Central memory CD8-positive, alpha-beta T cell (primary cell): ENCODE results near the gene ALDH1L2.
A peak's percentile ranks its signal among the peaks of the same experiment; 100 is the strongest.
"Not testable (repeated sequence)": the region's sequence is repeated elsewhere in the genome, so short reads cannot be mapped to it uniquely, and the experiment has no call there.

Source experiments
- ATAC-seq: fragments of 150-1000 bp; cut with Tn5 transposase; replicated peaks from 2 replicates; pipeline ENCODE4 v1.10.0; 2022; ENCODE audit warnings: mild to moderate bottlenecking, moderate FRiP score, moderate number of reproducible peaks; ENCODE audit not compliant: poor library complexity, severe bottlenecking; ENCODE audit errors: extremely low read depth
- DNase-seq, 2 donors: peaks; one replicate each; pipeline ENCODE4 v3.0.0; 2021; ENCODE audit warnings: low spot score in 2 of 2
- H3K27ac Mint-ChIP-seq: one replicate; pipeline ENCODE4 v1.8.0; 2022; ENCODE audit warnings: low read depth, mild to moderate bottlenecking, moderate library complexity, mixed read lengths
- H3K27me3 Mint-ChIP-seq: one replicate; pipeline ENCODE4 v1.8.0; 2022; ENCODE audit warnings: mixed read lengths
- H3K36me3 Mint-ChIP-seq: one replicate; pipeline ENCODE4 v1.8.0; 2022; ENCODE audit warnings: mild to moderate bottlenecking, moderate library complexity, mixed read lengths; ENCODE audit not compliant: insufficient read depth
- H3K4me1 Mint-ChIP-seq: one replicate; pipeline ENCODE4 v1.8.0; 2022; ENCODE audit warnings: mixed read lengths
- H3K4me3 Mint-ChIP-seq: one replicate; pipeline ENCODE4 v1.8.0; 2022; ENCODE audit warnings: mild to moderate bottlenecking, moderate library complexity, mixed read lengths
- H3K9me3 Mint-ChIP-seq: one replicate; pipeline ENCODE4 v1.8.0; 2022; ENCODE audit warnings: mixed read lengths

Gene ALDH1L2

DNA sequence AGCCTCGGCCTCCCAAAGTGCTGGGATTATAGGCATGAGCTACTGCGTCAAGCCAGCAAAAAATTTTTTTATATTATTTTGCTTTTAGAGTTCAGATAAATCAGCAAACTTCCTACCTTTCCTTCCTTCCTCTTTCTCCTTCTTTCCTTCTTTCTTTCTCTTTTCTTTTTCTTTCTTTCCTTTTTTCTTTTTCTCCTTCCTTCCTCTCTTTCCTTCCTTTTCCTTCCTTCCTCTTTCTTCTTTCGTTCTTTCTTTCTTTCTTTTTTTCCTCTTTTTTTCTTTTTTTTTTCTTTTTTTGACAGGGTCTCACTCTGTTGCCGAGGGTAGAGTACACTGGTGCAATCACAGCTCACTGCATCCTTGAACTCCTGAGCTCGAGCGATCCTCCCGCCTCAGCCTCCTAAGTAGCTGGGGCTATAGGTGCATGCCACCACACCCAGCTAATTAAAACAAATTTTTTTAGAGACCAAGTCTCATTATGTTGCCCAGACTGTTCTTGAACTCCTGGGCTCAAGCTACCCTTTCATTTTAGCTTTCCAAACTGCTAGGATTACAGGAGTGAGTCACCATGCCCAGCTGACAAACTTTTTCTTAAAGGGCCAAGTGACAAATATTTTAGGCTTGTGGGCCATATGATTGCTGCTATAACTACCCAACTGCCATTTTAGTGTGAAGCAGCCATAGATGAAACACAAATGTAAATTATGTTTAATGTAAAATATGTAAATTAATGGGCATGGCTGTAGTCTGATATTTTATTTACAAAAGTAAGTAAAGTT, 16.1 kb upstream of the ALDH1L2 start:
- ATAC-seq = no peak
- DNase-seq = no peak
- peaks cover 7% of the 10 kb centered on the region for H3K9me3 Mint-ChIP-seq

DNA sequence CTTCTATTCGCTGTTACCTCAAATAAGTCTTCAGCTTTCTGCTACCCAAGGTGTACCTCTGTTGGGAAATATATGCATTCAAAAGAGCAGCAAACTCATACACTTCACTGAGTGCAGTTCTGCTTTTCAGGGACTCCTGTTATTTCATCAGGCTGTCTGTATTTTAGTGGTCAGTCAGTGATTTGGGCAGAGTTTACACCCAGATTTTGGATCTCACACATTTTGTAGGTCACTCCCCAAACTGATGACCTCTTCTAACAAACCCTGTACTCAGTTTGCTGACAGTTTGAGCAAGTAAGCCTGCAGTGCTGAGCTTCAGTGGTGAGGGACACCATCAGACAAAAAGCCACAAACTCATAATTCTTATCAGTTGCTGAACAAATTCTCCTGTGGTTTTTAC, 15.1 kb upstream of the ALDH1L2 start:
- H3K4me1 Mint-ChIP-seq = no peaks in the 10 kb centered on the region
- H3K4me3 Mint-ChIP-seq = no peak overlapping the region
- no peak overlapping the region for H3K27ac Mint-ChIP-seq
- peaks cover 7% of the 10 kb centered on the region for H3K9me3 Mint-ChIP-seq
- peaks cover 68% of the 10 kb centered on the region for H3K27me3 Mint-ChIP-seq
- H3K36me3 Mint-ChIP-seq = peaks cover 5% of the 10 kb centered on the region
- no peak for ATAC-seq
- no peak for DNase-seq

More for the DNA sequence above, 16.1 kb upstream of the ALDH1L2 start:
- Mint-ChIP-seq H3K4me1 (no peaks in the 10 kb centered on the region), H3K27me3 (peaks cover 77% of the 10 kb centered on the region), H3K4me3 (no peak overlapping the region), H3K27ac (peak overlapping the region; percentile 11), H3K36me3 (peaks cover 5% of the 10 kb centered on the region)

DNA sequence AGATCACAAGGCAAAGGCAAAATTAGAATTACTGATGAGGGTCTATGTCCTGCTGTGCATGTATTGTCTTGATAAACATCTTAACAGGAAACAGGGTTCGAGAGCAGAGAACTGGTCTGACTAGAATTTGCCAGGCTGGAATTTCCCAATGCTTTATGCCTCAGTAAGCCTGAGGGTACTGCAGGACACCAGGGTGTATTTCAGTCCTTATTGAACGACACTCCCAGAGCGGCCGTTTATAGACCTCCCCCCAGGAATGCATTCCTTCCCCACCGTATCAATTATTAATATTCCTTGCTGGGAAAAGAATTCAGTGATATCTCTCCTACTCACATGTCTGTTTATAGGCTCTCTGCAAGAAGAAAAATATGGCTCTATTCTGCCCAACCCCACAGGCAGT, 11.1 kb upstream of the ALDH1L2 start:
- DNase-seq, H3K4me3 Mint-ChIP-seq, H3K9me3 Mint-ChIP-seq, H3K36me3 Mint-ChIP-seq, H3K27ac Mint-ChIP-seq, H3K4me1 Mint-ChIP-seq, ATAC-seq: not testable (repeated sequence)
- H3K27me3 Mint-ChIP-seq = peaks cover 56% of the 10 kb centered on the region

DNA sequence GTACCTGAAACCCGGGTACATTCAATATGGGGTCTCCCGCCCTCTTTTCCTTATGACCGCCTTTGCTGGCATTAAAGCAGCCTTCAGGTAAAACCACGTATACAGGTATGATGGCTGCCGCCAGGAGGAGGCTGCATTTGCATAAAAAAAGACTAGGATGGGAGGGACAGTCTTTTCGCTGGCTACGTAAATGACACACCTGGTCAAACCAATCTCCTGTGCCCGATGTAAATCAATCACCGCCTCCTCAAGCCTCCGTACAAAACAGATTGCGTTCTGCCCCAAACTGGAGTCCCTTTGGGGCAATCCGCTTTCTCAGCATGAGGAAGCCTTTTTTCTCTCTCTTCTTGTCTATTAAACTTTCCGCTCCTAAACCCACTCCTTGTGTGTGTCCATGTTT, 8.1 kb upstream of the ALDH1L2 start:
- H3K27me3 Mint-ChIP-seq = peaks cover 27% of the 10 kb centered on the region
- H3K36me3 Mint-ChIP-seq = peaks cover 4% of the 10 kb centered on the region
- no peak for DNase-seq
- no peak for ATAC-seq
- H3K27ac Mint-ChIP-seq = no peak overlapping the region
- H3K9me3 Mint-ChIP-seq = peaks cover 7% of the 10 kb centered on the region
- H3K4me3 Mint-ChIP-seq = no peak overlapping the region
- H3K4me1 Mint-ChIP-seq = no peaks in the 10 kb centered on the region

DNA sequence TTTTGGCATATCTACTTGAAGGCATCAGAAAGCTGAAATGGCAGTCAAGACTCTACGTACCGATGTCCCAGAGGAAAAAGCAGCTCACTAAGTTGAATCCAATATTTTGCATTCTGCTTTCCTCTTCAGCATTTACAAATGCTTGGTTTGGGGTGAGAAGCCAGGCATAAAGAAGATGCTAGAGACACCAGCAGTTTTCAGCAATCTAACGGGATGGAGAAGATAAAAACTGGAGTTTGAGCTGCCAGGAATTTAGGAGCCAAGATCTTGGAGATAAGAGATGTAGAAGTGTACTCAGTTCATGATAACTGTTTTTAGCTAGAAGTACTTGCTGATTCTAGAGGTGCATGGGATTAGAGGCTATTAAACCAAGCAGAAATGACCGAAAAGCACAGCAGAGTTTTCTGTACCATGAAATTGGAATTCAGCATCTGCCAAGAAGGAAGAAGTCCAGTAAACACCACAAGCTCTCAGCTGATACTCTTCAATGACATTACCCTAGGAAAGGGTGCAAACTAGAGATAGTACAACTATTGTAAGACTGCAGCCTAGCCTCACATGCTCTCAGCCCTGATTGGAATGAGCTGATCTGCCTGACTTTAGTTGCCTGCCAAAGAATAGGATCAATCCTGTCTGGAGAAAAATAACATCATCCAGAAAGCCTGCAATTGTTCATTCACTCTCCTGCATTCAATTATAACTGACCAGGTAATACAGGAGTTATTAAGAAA, 7.4 kb upstream of the ALDH1L2 start:
- DNase-seq (no peak), ATAC-seq (no peak)
- Mint-ChIP-seq H3K9me3 (peaks cover 7% of the 10 kb centered on the region), H3K27me3 (peaks cover 28% of the 10 kb centered on the region), H3K4me1 (no peaks in the 10 kb centered on the region), H3K4me3 (no peak overlapping the region), H3K27ac (no peak overlapping the region), H3K36me3 (peaks cover 3% of the 10 kb centered on the region)

DNA sequence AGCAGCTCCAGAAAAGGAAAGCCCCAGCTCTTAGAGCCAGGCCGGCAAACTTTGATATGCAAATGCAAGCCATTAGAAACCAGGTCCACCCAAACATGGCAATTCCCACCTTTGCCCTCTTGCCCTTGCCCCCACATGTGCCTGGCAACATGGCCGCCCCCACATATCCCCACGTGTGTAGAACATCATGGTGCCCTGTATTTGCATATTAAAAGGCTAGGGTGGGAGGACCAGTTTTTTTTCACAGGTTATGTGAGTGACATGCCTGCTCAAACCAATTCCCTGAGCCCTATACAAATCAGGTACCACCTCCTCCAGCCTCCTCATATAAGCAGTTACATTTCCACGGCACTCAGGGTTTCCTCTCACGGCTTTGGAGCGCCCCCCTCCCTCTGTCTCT, 6.1 kb upstream of the ALDH1L2 start:
- ATAC-seq (no peak), DNase-seq (no peak)
- no peaks in the 10 kb centered on the region for H3K36me3 Mint-ChIP-seq
- H3K27me3 Mint-ChIP-seq = peaks cover 40% of the 10 kb centered on the region
- H3K9me3 Mint-ChIP-seq = no peaks in the 10 kb centered on the region
- H3K4me3 Mint-ChIP-seq = no peak overlapping the region
- peaks cover 4% of the 10 kb centered on the region for H3K4me1 Mint-ChIP-seq
- H3K27ac Mint-ChIP-seq = no peak overlapping the region

DNA sequence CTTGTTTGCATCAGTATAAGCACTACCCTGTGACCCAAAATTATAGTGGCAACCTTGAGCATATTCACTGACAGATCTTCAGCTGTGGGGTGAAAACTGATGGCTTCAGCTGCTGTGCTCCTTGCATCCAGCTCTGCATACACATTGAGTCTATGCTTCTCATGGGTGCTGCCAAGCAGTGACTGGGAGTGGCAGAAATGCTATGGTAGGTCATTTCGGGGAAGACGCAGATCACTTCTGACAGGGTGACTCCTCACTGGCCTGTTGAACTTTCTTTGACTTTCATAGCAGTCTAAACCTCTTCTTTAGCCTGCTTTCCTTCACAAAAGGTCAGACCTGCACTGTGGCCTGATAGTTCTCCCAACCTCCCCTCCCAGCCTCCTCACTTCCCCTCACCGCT, 5.6 kb upstream of the ALDH1L2 start:
- no peaks in the 10 kb centered on the region for H3K9me3 Mint-ChIP-seq
- H3K4me1 Mint-ChIP-seq = peaks cover 5% of the 10 kb centered on the region
- H3K4me3 Mint-ChIP-seq = no peak overlapping the region
- no peak for ATAC-seq
- H3K36me3 Mint-ChIP-seq = no peaks in the 10 kb centered on the region
- no peak for DNase-seq
- H3K27me3 Mint-ChIP-seq = peaks cover 46% of the 10 kb centered on the region
- H3K27ac Mint-ChIP-seq = no peak overlapping the region

DNA sequence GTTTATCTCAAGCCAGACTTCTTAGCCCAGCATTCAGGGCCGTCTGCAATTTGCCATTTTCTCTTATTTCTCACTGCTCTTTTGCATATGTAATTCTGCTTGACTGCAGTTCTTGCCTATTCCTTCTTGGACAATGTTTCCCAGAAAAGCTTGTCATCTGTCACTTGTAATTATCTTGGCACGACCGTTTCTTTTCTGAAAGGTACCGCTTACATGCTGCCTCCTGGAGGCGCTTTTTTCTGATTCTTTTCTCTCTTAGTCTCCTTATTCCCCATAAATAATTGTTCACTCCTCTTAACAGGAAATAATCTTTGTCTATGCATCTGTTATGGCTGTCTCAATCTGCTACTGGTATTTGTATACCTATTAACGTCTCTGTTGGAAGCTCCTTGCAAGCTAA, 1.2 kb upstream of the ALDH1L2 start:
- H3K27ac Mint-ChIP-seq = no peak overlapping the region
- peaks cover 59% of the 10 kb centered on the region for H3K27me3 Mint-ChIP-seq
- H3K4me3 Mint-ChIP-seq = no peak overlapping the region
- no peak for ATAC-seq
- H3K4me1 Mint-ChIP-seq = peaks cover 13% of the 10 kb centered on the region
- DNase-seq = no peak
- H3K9me3 Mint-ChIP-seq = no peaks in the 10 kb centered on the region
- H3K36me3 Mint-ChIP-seq = no peaks in the 10 kb centered on the region

DNA sequence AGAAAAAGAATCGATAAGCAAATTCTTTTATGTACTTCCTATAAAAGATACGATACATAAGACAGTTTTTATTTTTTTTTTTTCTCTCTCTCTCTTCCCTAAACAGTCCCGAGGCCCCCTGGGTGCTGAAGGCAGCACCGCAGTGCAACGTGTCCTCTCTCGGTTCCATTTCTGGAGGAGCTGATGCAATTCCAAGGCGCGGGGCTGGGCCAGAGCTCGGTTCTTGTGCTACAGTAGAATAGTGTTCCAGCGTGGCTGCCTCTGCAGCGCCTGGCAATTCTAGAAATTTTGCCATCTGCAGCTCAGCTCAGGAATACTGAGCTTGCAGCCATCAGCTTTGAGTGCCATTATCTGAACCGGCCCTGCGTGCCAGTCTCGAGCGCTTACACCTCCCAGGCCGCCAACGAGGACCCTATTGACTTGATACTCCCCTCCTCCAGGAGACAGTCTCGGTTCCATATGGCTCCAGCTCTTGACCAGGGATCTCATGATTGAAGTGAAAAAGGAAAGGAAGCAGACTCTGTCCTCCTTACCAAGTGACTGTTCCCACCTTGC, 630 bp downstream of the ALDH1L2 start:
- no peak overlapping the region for H3K27ac Mint-ChIP-seq
- ATAC-seq (no peak), DNase-seq (no peak)
- H3K4me3 Mint-ChIP-seq = peak overlapping the region; percentile 60
- no peaks in the 10 kb centered on the region for H3K9me3 Mint-ChIP-seq
- H3K36me3 Mint-ChIP-seq = no peaks in the 10 kb centered on the region
- H3K27me3 Mint-ChIP-seq = peaks cover 68% of the 10 kb centered on the region
- peaks cover 13% of the 10 kb centered on the region for H3K4me1 Mint-ChIP-seq

DNA sequence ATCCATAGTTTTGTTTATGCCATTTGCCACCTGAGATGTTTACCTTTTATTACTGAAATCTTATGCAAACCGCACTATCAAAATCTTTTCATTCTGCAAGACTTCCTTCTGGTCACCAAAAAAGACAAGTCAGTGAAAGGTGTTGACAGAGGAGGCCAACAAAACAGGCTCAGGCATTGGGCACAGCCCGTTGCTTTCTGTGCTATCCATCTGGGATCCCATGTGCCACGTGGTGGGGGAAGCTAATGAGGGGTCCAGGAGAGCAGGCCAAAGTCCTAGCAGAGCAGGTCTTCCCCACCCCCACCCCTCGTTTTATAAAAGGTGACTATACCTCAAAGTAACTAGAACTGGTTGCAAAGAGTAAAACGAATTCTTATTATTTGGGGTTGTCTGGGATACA, 1.2 kb downstream of the ALDH1L2 start:
- Mint-ChIP-seq H3K9me3 (no peaks in the 10 kb centered on the region), H3K27me3 (peaks cover 74% of the 10 kb centered on the region), H3K4me1 (peaks cover 13% of the 10 kb centered on the region), H3K27ac (no peak overlapping the region), H3K36me3 (no peaks in the 10 kb centered on the region), H3K4me3 (no peak overlapping the region)
- ATAC-seq (no peak), DNase-seq (no peak)

DNA sequence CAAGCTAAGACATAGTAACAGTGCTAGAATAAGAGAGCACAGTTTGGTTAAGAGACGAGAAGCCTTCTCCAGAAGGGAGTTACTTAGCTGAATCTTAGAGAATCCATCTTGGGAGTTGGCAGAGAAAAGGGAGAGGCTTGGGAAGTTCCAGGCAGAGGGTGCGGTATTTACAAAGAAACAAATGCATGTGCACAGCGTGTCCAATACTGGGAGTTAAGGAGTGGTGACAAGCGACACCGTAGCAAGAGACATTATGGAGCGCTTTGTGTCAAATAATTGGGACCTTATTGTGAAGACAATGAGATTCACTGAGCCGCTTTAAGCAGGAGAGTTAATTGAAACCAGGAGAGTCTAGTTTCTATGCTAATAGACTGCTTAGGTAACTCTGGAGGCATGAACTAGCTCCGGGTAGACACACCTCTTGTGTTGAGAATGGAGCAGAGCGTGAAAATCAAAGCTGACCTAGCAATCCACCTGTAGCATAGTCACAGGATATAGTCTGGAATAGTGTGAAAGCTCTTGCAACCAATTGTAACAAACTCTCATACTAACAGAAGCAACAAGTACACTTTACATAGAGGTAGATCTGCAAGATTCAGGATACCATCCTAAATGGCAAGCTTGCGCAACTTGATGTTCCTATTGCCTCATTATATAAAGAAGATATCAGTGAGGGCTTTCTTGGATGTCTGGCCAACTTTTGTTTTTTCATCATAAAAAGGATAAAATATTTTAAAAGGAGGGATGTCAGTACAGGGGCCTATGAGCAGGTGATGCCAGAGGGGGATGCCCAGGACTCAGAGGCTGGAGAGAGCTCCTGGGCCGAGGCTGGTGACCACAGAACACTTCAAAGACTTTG, 5.3 kb downstream of the ALDH1L2 start:
- ATAC-seq (no peak), DNase-seq (no peak)
- H3K27me3 Mint-ChIP-seq = peaks cover 52% of the 10 kb centered on the region
- no peaks in the 10 kb centered on the region for H3K9me3 Mint-ChIP-seq
- no peak overlapping the region for H3K4me3 Mint-ChIP-seq
- no peaks in the 10 kb centered on the region for H3K36me3 Mint-ChIP-seq
- H3K4me1 Mint-ChIP-seq = peaks cover 6% of the 10 kb centered on the region
- H3K27ac Mint-ChIP-seq = no peak overlapping the region

DNA sequence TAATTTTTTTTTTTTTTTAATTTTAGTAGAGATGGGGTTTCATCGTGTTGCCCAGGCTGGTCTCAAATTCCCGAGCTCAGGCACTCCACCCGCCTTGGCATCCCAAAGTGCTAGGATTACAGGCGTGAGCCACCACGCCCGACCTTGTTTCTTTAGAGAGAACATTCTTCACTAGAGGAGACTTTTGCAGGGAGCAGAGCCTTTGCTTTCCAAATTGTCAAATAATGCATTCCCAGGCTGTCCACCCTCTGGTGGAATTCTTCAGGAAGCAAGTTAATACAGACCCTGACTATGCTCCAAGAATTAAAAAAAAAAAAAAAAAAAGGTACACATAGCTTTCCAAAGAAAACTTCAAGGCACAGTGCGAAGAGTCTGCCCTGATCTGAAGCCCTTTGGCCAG, 6.8 kb downstream of the ALDH1L2 start:
- H3K27me3 Mint-ChIP-seq = peaks cover 37% of the 10 kb centered on the region
- ATAC-seq = no peak
- no peak for DNase-seq
- no peak overlapping the region for H3K4me3 Mint-ChIP-seq
- H3K4me1 Mint-ChIP-seq = no peaks in the 10 kb centered on the region
- H3K9me3 Mint-ChIP-seq = no peaks in the 10 kb centered on the region
- H3K27ac Mint-ChIP-seq = no peak overlapping the region
- no peaks in the 10 kb centered on the region for H3K36me3 Mint-ChIP-seq
